ENCODE measurements around the gene BRPF1.
A peak's percentile ranks its signal among the peaks of the same experiment; 100 is the strongest.

BRPF1 gene

DNA sequence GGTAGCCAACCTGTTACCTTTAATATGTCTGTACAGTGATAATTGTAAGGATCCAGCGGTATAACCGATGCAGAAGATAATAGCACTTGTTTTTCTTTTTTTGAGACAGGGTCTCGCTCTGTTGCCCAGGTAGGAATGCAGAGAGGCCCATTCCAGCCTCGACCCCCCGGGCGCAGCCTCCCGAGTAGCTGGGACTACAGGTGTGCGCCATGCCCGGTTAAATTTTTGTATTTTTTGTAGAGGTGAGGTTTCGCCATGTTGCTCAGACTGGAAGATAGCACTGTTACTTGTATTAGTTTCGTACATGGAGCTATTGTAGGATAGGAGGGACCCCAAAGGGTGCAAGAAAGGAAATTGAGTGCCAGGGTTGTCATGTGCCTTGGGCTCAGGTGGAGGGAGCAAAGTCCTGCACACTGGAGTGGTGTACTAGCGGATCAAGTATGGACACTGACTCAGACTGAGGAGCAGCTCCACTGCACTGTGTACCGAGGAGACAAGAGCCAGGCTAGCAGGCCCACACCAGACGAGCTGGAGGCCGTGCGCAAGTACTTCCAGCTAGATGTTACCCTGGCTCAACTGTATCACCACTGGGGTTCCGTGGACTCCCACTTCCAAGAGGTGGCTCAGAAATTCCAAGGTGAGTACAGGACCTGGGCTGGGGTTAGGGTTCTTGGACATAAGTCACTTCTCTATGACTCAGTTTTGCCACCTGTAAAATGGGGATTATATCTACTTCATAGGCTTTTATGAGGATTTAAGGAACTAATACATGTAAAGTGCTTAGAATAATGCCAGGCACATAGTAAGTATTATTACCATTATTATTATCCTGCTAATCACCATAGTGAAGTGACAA lies 19.2 kb downstream of the BRPF1 start:
- Histone ChIP-seq H4K20me1 (ENCODE audit: low read depth, low read length) (no peaks in the 10 kb centered on the region), H3K4me2 (ENCODE audit: low read depth, low read length, poor library complexity, severe bottlenecking) (peak overlapping the region; percentile 85), H3K4me3 (ENCODE audit: insufficient read depth, low read length, poor library complexity, severe bottlenecking) (peak overlapping the region; percentile 90), H3F3A (ENCODE audit: insufficient read depth) (peaks cover 12% of the 10 kb centered on the region; the same call in 1 of the 2 replicates), H2AFZ (ENCODE audit: low read depth, low read length, severe bottlenecking) (peak overlapping the region; percentile 43), H3K27ac (ENCODE audit: low read depth, low read length) (peak overlapping the region; percentile 89), H3K9me2 (replicated peaks; ENCODE audit: insufficient read depth, low read length) (no peaks in the 10 kb centered on the region), H3K36me3 (ENCODE audit: low read length) (no peaks in the 10 kb centered on the region), H3K79me2 (ENCODE audit: insufficient read depth, low read length) (peaks cover 20% of the 10 kb centered on the region), H3K9me3 (ENCODE audit: insufficient read depth, low read length) (no peaks in the 10 kb centered on the region), H3K27me3 (ENCODE audit: low read length) (no peaks in the 10 kb centered on the region), H3K9ac (ENCODE audit: low read length) (peak overlapping the region; percentile 81)
- TF ChIP-seq, protein P1, sequence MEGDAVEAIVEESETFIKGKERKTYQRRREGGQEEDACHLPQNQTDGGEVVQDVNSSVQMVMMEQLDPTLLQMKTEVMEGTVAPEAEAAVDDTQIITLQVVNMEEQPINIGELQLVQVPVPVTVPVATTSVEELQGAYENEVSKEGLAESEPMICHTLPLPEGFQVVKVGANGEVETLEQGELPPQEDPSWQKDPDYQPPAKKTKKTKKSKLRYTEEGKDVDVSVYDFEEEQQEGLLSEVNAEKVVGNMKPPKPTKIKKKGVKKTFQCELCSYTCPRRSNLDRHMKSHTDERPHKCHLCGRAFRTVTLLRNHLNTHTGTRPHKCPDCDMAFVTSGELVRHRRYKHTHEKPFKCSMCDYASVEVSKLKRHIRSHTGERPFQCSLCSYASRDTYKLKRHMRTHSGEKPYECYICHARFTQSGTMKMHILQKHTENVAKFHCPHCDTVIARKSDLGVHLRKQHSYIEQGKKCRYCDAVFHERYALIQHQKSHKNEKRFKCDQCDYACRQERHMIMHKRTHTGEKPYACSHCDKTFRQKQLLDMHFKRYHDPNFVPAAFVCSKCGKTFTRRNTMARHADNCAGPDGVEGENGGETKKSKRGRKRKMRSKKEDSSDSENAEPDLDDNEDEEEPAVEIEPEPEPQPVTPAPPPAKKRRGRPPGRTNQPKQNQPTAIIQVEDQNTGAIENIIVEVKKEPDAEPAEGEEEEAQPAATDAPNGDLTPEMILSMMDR (IDR thresholded peaks at IDR 0.05; ENCODE audit: insufficient read depth, low read length, poor library complexity, severe bottlenecking) = no peak
- TF ChIP-seq EZH2phosphoT487 (conservative IDR thresholded peaks at IDR 0.05; ENCODE audit: low read length) = no peak

DNA sequence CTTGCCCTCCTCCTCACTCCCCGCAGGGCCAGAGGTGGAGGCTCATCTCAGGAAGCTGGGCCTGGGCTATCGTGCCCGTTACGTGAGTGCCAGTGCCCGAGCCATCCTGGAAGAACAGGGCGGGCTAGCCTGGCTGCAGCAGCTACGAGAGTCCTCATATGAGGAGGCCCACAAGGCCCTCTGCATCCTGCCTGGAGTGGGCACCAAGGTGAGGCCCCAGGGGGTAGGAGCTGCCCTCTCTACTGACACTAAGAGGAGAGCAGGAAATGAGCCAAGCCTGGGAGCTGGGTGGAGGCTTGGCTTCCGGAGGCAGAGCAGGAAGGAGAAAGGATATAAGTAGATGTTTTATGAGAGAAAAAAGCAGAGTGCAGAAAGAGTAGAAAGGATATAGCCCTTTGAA lies 23.1 kb downstream of the BRPF1 start:
- Histone ChIP-seq H2AFZ (ENCODE audit: low read depth, low read length, severe bottlenecking) (no peak overlapping the region), H3K4me2 (ENCODE audit: low read depth, low read length, poor library complexity, severe bottlenecking) (no peak overlapping the region), H4K20me1 (ENCODE audit: low read depth, low read length) (no peaks in the 10 kb centered on the region), H3K79me2 (ENCODE audit: insufficient read depth, low read length) (peaks cover 20% of the 10 kb centered on the region), H3K9ac (ENCODE audit: low read length) (no peak overlapping the region), H3K9me2 (replicated peaks; ENCODE audit: insufficient read depth, low read length) (no peaks in the 10 kb centered on the region), H3K9me3 (ENCODE audit: insufficient read depth, low read length) (no peaks in the 10 kb centered on the region), H3K36me3 (ENCODE audit: low read length) (no peaks in the 10 kb centered on the region), H3K4me3 (ENCODE audit: insufficient read depth, low read length, poor library complexity, severe bottlenecking) (no peak overlapping the region), H3F3A (ENCODE audit: insufficient read depth) (peaks cover 12% of the 10 kb centered on the region; the same call in 1 of the 2 replicates), H3K27me3 (ENCODE audit: low read length) (no peaks in the 10 kb centered on the region), H3K27ac (ENCODE audit: low read depth, low read length) (no peak overlapping the region)
- no peak for TF ChIP-seq EZH2phosphoT487 (conservative IDR thresholded peaks at IDR 0.05; ENCODE audit: low read length)
- TF ChIP-seq, protein P1 (IDR thresholded peaks at IDR 0.05; ENCODE audit: insufficient read depth, low read length, poor library complexity, severe bottlenecking) = no peak

DNA sequence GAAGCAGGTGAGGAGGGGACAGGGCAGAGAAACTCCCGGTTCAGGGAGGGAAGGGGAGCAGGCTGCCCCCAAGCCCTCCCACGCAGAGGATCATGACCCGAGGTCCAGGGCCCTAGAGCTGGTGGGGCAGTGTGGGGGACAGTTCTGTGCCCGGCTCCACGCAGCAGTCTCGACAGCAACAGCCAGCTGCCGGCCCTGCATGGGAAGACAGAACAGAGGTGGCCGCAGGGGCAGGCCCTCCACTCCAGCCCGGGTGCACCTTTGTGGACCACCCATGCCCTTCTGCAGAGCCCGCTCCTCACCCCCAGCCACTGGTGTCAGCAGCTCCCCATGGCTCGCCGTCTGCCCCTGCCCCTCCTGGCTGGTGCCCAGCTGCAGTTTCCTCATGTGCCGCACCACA lies 25.9 kb downstream of the BRPF1 start:
- H3K36me3 ChIP-seq (ENCODE audit: low read length) = no peaks in the 10 kb centered on the region
- no peaks in the 10 kb centered on the region for H3K79me2 ChIP-seq (ENCODE audit: insufficient read depth, low read length)
- H3K9me3 ChIP-seq (ENCODE audit: insufficient read depth, low read length) = no peaks in the 10 kb centered on the region
- TF ChIP-seq, protein P1 (IDR thresholded peaks at IDR 0.05; ENCODE audit: insufficient read depth, low read length, poor library complexity, severe bottlenecking) = no peak
- no peak for TF ChIP-seq EZH2phosphoT487 (conservative IDR thresholded peaks at IDR 0.05; ENCODE audit: low read length)
- H3K27me3 ChIP-seq (ENCODE audit: low read length) = no peaks in the 10 kb centered on the region
- H4K20me1 ChIP-seq (ENCODE audit: low read depth, low read length) = no peaks in the 10 kb centered on the region
- H3K9ac ChIP-seq (ENCODE audit: low read length) = no peak overlapping the region
- H2AFZ ChIP-seq (ENCODE audit: low read depth, low read length, severe bottlenecking) = no peak overlapping the region
- no peak overlapping the region for H3K4me2 ChIP-seq (ENCODE audit: low read depth, low read length, poor library complexity, severe bottlenecking)
- no peaks in the 10 kb centered on the region for H3K9me2 ChIP-seq (replicated peaks; ENCODE audit: insufficient read depth, low read length)
- H3F3A ChIP-seq (ENCODE audit: insufficient read depth) = no peaks in the 10 kb centered on the region
- H3K4me3 ChIP-seq (ENCODE audit: insufficient read depth, low read length, poor library complexity, severe bottlenecking) = no peak overlapping the region
- no peak overlapping the region for H3K27ac ChIP-seq (ENCODE audit: low read depth, low read length)
